OCI-LY7 (cell line): Measurements from ENCODE around the gene LDLRAD4.

Experiments used
- EZH2phosphoT487 ChIP-seq: fragments of 200-600 bp; sonication (generic); IDR thresholded peaks from 2 replicates; pipeline ENCODE4 v1.6.1; 2018; ENCODE audit warnings: low read depth, borderline replicate concordance, mild to moderate bottlenecking, mixed run types, antibody characterized with exemption, low read length, moderate library complexity, mixed read lengths
- TF ChIP-seq, protein P1 (sequence below): fragments of 200-600 bp; sonication (generic); conservative IDR thresholded peaks from 2 replicates; pipeline ENCODE4 v1.5.1; 2014; ENCODE audit warnings: mild to moderate bottlenecking, antibody characterized with exemption, low read length, moderate library complexity, mixed read lengths

DNA sequence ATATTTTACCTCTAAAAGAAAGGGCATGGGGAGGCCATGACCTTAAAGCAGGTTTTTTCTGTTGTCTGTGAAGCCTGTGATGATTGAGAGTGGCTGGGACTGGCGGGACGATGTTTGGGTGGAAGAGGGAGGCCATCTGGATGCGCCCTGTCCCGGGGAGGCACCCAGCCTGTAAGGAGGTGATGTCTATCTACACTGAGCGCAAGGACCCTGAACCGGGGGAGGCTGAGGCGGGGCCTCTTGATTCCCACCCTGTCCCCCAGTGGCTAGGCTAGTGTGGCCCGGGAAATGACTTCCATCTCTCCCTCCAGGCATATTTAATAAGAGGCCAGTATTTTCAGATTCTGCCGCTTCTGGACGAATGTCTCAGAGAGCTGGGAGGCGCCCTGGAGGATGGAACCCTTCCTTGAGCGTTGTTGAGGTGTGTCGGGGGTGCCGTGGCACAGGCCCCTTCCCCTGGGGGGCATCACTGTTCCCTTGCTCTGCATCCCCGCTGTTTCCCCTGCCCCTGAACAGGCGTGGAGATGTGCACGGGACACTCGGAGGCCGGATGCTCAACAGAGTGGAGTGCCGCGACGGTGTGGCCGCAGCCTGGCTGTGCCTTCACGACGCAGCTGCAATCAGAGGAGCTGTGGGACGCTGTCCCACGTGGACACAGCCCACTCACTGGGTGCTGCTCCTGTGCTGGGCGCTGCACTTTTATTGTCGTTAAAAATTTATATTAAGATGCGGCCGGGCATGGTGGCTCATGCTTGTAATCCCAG lies 185.4 kb downstream of the LDLRAD4 start:
- TF ChIP-seq, protein P1, sequence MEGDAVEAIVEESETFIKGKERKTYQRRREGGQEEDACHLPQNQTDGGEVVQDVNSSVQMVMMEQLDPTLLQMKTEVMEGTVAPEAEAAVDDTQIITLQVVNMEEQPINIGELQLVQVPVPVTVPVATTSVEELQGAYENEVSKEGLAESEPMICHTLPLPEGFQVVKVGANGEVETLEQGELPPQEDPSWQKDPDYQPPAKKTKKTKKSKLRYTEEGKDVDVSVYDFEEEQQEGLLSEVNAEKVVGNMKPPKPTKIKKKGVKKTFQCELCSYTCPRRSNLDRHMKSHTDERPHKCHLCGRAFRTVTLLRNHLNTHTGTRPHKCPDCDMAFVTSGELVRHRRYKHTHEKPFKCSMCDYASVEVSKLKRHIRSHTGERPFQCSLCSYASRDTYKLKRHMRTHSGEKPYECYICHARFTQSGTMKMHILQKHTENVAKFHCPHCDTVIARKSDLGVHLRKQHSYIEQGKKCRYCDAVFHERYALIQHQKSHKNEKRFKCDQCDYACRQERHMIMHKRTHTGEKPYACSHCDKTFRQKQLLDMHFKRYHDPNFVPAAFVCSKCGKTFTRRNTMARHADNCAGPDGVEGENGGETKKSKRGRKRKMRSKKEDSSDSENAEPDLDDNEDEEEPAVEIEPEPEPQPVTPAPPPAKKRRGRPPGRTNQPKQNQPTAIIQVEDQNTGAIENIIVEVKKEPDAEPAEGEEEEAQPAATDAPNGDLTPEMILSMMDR = no peak
- no peak for TF ChIP-seq EZH2phosphoT487
